DMS153 (cell line): ENCODE results near the gene GATAD2B.
"Not testable (repeated sequence)": the region's sequence is repeated elsewhere in the genome, so short reads cannot be mapped to it uniquely, and the experiment has no call there.

Experiments
- DNase-seq: peaks from one replicate; lab custom pipeline; 2025; lab: John Stamatoyannopoulos, UW

GATAD2B gene

DNA sequence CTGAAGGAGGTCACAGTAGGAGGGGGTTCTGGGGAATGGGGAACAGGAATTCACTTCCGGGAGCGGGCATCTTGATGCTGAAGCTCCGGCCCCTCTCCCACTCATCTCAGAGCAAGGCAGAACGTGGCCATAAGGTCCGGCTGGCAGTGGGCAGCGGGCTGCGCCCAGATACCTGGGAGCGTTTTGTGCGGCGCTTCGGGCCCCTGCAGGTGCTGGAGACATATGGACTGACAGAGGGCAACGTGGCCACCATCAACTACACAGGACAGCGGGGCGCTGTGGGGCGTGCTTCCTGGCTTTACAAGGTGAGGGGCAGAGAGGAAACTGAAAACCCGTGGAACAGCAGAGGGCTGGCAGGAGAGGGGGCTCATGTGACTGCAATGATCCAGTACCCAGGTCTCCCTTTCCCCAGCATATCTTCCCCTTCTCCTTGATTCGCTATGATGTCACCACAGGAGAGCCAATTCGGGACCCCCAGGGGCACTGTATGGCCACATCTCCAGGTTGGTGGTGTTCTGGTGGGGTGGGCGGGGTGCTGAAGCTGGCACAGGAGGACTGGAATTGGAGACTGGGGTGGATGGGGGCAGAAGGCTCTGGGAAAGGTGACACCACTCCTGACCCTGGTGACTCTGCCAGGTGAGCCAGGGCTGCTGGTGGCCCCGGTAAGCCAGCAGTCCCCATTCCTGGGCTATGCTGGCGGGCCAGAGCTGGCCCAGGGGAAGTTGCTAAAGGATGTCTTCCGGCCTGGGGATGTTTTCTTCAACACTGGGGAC, 144.5 kb downstream of the GATAD2B start:
- DNase-seq, result no peak

DNA sequence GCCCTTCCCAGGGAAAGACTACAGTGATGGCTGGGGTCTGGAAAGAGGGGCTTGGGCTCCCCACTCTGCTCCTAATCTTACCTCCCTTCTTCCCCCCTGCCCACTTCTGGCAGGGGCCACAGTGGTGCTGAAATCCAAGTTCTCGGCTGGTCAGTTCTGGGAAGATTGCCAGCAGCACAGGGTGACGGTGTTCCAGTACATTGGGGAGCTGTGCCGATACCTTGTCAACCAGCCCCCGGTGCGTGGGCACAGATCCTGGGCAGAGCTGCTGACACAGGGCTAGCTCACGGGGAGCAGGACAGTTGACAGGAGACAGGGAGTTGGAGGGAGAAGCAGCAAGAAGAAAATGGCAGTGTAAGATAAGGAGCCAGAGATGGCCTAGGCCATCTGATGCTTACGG, 145.1 kb downstream of the GATAD2B start:
- DNase-seq, result no peak

DNA sequence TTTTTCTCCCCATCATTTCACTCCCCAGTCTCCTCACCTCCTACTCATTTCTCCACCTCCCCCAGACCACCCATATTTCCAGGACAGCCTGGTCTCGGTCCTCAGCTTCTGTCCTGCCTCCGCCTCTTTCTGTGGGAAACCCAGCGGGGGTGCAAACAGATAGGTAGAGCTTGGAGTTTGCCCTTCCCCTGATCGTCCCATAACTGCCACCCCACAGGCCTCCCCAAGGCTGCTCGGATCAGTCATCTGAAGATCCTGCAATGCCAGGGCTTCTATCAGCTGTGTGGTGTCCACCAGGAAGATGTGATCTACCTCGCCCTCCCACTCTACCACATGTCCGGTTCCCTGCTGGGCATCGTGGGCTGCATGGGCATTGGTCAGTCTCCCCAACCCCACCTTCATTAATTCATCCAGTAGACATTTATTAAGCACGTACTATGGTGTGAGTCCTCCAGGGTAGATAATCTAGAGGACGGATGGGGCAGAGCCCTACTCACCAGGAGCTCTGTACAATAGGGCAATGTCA, 145.9 kb downstream of the GATAD2B start:
- no peak for DNase-seq

DNA sequence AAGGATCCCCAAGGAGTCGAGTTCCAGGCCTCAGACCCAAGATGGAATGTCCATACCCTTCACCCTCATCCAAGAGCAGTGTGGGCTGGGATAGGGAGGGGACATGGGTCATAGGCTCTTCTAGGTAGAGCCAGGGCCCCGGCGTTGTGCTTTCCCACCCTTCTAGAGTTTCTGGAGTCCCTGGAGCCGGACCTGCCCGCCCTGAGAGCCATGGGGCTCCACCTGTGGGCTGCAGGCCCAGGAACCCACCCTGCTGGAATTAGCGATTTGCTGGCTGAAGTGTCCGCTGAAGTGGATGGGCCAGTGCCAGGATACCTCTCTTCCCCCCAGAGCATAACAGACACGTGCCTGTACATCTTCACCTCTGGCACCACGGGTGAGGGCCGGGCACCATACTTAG, 146.4 kb downstream of the GATAD2B start:
- no peak for DNase-seq

DNA sequence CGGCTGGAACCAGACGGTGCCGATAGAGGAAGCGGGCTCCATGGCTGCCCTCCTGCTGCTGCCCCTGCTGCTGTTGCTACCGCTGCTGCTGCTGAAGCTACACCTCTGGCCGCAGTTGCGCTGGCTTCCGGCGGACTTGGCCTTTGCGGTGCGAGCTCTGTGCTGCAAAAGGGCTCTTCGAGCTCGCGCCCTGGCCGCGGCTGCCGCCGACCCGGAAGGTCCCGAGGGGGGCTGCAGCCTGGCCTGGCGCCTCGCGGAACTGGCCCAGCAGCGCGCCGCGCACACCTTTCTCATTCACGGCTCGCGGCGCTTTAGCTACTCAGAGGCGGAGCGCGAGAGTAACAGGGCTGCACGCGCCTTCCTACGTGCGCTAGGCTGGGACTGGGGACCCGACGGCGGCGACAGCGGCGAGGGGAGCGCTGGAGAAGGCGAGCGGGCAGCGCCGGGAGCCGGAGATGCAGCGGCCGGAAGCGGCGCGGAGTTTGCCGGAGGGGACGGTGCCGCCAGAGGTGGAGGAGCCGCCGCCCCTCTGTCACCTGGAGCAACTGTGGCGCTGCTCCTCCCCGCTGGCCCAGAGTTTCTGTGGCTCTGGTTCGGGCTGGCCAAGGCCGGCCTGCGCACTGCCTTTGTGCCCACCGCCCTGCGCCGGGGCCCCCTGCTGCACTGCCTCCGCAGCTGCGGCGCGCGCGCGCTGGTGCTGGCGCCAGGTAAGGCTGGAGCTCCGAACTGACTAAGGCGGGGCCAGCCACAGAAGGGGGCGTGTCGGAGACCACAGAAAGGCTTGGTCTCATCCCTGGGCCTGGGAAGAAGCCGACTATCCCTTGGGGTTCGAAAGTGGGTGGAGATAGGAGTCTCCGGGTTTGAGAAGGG, 147.1 kb downstream of the GATAD2B start:
- DNase-seq, result peak; percentile 66

DNA sequence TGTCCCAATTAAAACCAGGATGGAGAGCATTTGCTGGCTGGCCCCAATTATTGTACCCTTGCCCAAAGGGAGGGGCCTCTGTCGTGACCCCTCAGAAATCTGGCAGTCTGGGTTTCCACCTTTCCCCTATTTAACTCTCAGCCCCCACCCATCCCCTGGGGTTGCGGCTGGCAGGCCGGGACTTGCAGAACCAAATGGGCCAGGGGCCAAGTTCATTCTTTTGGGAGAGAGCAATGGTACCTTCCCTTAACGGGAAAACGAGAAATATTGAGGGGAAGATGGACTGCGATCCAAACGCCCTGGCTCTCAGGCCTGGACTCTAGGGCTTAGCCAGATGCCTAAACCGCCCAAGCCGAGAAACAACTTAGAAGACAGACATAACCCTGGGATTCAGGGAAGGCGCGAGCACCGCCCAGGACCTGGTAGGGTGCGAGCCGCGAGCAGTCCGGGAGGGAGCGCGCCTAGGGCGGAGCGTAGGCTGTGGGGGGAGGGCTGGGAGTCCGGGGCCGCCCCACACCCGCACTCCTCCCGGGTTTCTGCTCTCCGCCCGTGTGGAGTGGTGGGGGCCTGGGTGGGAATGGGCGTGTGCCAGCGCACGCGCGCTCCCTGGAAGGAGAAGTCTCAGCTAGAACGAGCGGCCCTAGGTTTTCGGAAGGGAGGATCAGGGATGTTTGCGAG, 147.9 kb downstream of the GATAD2B start, which contains the start of gene SLC27A3:
Gene SLC27A3, plus strand, starts transcription at position 628 of the 678 bp plus-strand sequence. CDS start 91 bp downstream, outside the sequence.
- DNase-seq, result peak; percentile 66

DNA sequence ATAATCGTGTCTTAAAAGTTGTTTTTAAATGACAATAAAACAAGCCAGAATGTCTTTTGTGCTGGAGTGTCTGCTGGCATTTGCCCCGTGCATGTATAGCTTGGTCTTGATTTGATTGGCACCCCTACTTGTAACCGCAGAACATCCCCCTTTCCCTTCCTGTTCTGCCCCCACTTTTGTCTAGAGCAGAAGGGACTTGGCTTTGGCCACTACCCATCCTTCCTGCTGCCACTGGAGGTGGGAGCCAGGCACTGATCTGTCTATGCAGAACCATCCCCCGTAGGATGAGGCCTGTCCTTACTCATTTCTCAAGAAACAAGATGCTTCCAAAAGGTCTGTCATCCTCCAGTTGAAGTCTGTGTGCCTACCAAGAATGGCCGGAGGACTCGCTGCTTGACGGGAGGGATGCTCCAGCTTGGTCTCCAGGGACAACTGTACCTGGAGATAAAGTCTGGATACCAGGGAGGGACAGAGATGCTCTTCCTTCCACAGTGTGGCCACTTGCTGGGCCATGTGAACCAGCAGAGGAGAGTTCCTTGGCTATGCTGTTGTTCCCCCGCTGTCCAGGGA, 148.7 kb downstream of the GATAD2B start:
- no peak for DNase-seq

DNA sequence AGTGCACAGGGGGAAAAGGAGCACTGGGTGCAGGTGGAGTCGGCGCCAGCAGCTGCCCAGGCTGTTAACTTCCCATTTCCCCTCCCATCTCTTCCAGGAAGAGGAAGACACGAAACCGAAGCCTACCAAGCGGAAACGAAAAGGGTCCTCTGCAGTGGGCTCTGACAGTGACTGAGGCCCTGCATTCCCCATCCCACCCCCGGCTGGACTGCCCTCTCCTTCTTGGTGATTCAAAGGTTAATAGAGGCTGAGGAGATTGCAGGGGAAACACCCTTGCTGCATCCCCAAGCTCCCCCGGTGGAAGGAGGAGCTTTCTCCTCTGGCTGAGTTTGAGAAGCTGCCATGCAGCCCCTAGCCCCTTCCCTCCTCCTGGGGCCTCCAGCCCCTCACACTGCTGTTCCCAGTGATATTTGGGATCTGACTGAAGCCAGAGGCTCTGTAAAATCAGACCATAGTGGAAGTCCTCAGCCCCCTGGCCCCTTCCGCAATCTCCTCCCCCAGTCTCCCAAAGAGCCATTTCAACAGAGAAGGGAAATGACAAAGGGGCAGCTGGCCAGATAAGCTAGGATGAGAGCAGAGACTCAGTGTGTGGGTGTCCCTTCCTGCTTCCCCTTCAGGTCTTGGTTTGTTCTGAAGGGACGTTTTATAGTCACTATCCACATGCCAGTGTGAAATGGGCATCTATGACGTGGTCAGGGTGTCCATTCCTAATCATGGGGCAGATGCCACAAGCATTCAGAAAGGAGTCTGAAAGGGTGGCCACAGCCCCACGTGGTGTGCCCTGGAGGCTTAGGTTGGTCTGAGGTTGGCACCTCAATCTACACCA, 149.5 kb downstream of the GATAD2B start:
- DNase-seq, result no peak

DNA sequence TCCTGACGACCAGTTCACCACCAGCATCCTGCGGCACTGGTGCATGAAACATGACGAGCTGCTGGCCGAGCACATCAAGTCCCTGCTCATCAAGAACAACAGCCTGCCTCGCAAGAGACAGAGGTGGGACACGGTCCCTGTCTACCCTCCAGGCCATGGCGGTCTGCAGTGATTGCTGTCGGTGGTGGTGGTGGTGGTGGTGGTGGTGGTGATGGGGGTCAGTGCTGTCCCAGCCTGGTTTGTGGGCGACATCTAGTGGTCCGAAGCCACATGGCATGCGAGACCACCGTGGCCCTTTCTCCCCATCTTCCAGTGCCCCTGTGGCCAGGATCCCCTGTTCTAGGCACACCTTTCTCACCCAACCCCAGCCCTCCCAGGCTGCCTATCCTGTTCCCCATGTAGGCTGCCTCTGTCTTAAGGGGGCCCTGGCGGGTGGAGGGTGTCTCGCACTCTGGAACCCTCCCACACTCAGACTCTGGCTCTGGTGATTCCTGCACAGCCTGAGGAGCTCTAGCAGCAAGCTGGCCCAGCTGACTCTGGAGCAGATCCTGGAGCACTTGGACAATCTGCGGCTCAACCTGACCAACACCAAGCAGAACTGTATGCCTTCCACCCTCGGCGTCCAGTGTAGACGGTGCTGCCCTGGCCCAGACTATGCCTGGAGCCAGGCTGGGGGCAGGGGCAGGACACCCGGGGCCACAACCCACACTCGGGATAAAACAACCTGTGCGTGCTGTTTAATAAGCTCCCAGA, 150.8 kb downstream of the GATAD2B start:
- DNase-seq, result no peak

DNA sequence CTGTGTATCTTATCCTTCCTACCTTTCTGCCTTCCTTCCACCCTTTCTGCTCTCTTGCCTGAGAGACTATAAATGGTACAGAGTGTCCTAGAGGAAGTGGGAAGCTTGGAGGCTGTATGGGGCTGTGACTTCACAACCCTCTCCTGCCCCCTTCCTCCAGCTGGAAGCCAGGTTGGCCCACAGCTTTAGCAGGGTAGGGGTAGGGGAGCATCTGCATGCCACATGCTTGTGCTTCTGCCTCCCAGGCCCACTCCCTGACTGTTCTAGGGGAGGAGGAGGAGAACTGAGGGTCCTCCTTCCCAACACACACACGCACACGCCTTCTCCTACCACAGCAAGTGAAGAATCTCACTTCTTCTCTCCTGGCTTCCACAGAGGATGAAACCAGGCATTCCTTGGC, 151.5 kb downstream of the GATAD2B start:
- no peak for DNase-seq

DNA sequence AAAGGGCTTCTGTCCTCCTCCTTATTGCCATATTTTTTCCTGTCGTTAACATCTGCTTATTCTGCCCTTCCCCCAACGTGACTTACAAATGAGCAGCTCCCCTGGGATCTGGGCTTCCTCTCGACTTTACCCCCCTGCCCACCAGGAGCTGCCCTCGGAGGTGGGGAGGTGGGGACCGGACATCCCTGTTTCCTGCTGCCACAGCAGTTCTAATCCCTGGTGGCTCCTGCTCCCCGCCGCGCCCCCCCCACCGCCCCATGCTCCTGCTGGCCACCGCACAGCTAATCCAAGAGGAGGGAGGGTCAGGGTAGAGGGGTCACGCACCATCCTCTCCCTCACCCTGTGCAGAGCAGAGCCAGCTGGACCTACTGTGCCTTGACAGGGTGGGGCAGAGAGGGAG, 152.0 kb downstream of the GATAD2B start:
- no peak for DNase-seq

DNA sequence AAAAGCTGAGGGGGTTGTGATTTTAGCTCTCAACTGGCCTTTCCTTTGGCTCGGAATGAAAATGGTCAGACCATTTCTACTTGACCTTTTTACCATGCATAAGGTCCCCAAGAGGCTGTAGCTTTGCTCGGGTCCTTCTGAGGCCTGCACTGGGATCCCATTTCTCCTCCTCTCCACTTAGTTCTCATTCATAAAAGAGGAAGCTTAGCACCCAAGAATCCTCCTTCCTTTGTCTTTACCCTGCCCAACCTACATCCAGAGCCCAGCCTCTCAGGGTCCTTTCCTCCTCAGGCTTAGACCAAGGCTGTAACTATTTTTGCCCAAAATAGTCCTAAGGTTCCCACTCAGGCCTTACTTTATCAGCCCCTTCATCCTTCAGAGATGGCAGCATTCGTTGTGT, 153.6 kb downstream of the GATAD2B start:
- DNase-seq, result no peak

DNA sequence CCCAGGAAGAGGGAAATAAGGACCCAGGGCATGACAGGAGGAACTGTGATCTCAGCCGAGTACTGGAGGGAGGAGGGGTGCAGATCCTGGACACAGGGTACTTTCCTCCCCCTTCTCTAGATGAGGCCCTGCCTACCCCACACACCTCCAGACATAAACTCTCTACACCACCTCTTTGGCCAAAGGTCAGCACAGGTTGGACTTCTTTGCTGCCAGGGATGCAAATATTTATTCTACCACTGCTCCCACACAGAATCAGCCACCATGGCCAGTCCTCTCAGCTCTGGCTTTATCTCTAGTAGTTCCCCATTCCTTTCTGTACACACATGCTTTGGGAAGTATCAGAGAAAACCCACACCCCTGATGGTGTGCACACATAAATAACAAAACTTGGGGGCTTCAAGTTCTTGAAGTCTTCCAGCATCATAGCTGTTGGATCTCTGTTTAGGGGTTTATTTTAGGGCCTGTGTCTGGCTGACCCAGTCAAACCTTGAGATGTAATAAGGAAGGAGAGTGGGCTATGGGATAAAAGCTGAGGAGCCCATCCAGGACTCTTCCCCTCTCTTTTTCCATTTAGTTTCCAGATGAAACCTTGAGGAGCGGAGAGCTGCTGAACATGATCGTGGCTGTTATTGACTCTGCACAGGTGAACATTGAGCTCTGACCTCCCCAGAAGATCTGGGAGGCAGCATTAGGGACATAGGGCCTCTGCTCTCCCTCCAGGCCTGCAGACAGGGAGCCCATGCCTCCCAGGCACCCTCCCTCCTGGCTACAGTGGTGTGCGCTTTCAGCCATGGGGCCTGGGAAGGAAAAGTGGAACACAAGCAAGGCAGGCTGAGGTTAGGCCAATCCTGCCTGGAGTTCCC, 154.2 kb downstream of the GATAD2B start:
- DNase-seq, result no peak

DNA sequence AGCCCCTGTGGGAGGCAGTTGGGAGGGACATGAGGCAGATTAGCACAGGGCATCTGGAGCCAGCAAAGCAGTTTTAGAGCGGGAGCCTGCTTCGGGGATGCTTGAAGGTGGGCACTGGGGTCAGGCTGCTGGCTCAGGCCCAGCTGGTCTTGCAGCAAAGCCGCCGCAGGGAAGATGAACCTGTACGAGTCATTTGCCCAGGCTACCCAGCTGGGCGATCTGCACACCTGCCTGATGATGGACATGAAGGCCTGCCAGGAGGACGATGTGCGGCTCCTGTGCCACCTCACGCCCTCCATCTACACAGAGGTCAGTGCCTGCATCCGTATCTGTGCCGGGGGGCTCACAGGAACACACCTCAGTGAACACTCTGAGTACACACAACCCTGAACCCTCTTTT, 155.3 kb downstream of the GATAD2B start:
- no peak for DNase-seq

DNA sequence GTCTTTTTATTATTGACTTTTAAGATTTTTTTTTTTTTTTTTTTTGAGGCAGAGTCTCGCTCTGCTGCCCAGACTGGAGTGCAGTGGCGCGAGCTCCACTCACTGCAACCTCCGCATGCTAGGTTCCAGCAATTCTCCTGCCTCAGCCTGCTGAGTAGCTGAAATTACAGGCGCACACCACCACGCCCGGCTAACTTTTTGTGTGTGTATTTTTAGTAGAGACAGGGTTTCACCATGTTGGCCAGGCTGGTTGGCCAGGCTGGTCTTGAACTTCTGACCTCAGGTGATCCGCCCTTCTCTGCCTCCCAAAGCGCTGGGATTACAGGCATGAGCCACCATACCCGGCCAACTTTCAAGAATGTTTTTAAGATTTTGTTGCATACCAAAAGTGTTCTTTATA, 156.1 kb downstream of the GATAD2B start:
- DNase-seq, result not testable (repeated sequence)

DNA sequence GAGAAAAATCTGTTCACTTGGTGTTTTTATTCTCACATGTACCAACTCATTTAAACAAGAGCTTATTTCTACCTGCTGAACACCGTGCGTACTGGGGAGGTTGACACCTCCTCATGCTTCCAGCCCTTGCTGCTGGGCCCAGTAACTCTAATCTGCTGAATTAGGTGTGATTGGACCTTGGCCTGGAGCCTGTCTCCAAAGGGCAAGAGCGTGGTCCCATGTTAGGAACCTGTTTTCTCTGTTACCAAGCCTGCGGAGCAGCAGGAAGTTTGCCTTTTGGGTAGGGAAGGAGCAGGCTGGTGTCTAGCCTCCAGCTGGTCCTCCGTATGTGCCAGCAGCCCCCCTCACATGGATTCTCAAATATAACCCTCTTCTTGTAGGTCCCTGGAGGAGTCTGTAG, 158.5 kb downstream of the GATAD2B start:
- DNase-seq, result no peak

DNA sequence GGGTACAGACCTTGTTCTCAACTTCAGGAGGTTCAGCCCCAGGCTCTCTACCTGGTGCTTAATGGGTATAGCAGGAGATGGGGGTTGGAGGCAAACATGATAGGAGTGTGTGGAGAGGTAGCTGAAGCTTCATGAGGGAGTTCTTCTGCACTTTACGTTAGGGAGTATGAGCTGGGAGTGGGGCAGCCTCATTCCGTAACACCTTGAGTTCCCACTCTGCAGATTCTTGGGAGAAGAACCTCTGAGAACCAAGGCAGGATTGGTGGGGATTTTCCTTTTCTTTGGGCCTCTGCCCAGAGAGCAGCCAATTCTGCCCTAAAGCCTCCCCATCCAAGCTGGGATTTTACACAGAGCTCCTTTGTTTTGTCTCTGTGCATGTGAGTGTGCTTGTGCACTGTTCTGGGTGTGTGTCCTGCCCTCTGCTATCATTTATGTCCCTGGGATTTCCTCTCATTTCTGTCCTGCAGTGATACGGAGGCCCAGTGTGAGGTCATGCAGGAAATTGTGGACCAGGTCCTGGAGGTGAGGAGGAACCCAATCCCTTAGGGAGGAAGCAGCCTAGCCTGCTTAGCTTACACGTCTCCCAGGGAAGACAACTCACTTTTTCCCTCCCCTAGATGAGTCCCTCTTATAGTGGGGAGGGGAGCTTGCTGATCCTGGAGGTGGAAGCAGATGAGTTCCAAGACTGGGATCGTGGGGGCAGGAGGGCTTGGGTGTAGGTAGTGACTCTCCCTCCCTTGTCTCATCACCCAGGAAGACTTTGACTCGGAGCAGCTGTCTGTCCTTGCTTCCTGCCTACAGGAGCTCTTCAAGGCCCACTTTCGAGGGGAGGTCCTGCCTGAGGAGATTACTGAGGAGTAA, 159.2 kb downstream of the GATAD2B start:
- DNase-seq, result no peak

DNA sequence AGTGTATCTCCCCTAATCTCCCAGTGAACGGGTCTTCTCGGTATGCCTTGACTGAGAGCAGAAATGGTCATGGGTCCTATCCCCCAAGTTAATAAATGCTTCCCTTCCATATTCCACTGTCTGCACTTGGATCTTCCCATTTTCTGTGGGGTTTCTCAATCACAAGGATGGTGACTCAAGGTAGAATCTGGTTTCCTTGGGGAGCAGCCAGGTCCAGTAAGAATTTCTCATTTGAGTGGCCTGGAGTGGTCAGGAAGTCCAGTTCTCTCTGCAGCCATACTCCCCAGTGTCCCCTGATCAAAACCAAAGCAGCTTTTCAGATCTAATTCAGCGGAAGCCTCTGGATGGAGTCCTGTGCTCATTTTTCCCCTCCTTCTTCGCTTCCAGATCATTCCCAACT, 162.3 kb downstream of the GATAD2B start:
- DNase-seq, result no peak
